HCT116 (cell line): ENCODE measurements around the gene CAPRIN2. TPM values are rescaled to one million over a fixed set of nuclear protein-coding genes. Genes with fewer than 3 reads are reported as not detected.

ENCODE experiments used
- ATAC-seq: fragments of 200-7000 bp; cut with Tn5 transposase; 2 replicates; pipeline ENCODE4 v1.9.1; 2020; ENCODE audit warnings: mild to moderate bottlenecking, moderate library complexity
- BruUV-seq: library from RNA; stranded (reverse); fragments of 400-500 nt; replicated peaks from 2 replicates; lab custom pipeline; 2021; lab: Mats Ljungman, UMichigan
- CTCF ChIA-PET: fragments of 300-600 bp; sonication (Branson Sonifier 250); formaldehyde crosslinking; loops from one replicate; lab custom pipeline; 2021; ENCODE audit warnings: antibody characterized with exemption; lab: Charles Lee
- POLR2A ChIA-PET: fragments of 300-600, 350-600 bp; sonication (Branson Sonifier 250); formaldehyde crosslinking; loops from one replicate; lab custom pipeline; 2021; ENCODE audit warnings: antibody characterized with exemption; lab: Charles Lee
- RAD21 ChIA-PET, 2 experiments: fragments of 300-600 bp; sonication (Branson Sonifier 250); formaldehyde crosslinking; loops; one replicate each; lab custom pipeline; 2023; ENCODE audit warnings: low total read pairs in 2 of 2; ENCODE audit not compliant: uncharacterized antibody in 2 of 2, unreplicated experiment in 2 of 2, low non-redundant PET in 1 of 2; lab: Charles Lee
- DNase-seq: peaks from one replicate; pipeline ENCODE4 v3.0.0-alpha.2; 2010; ENCODE audit warnings: low read depth, low spot score
- H2AFZ ChIP-seq: fragments of 200-600 bp; shearing (Covaris generic), sonication (generic); 2 replicates; pipeline ENCODE4 v1.6.1; 2017; ENCODE audit warnings: low read depth, mixed run types, mixed read lengths, antibody characterized with exemption, low read length; ENCODE audit not compliant: poor library complexity, severe bottlenecking
- H3K27ac ChIP-seq: 2 replicates; pipeline ENCODE4 v1.5.1; 2012; ENCODE audit warnings: low read depth, low read length
- H3K27me3 ChIP-seq: fragments of 200-600 bp; sonication (generic); 2 replicates; pipeline ENCODE4 v1.6.1; 2016; ENCODE audit warnings: mixed run types, low read length, mixed read lengths; ENCODE audit not compliant: insufficient read depth
- H3K36me3 ChIP-seq, 2 experiments: fragments of 200-500 bp in 1 of 2; fragments of 200-600 bp in 1 of 2; sonication (Bioruptor generic) in 1 of 2; sonication (generic) in 1 of 2; 2 replicates each; pipeline versions ENCODE4 v1.5.1 to v1.6.1; 2014 to 2016; ENCODE audit warnings: low read length in 2 of 2, inconsistent platforms in 1 of 2, mixed read lengths in 1 of 2, mixed run types in 1 of 2; ENCODE audit not compliant: insufficient read depth in 2 of 2, control insufficient read depth in 1 of 2
- H3K4me1 ChIP-seq, 2 experiments: fragments of 200-600 bp in 1 of 2; sonication (generic) in 1 of 2; 2 replicates each; pipeline versions ENCODE4 v1.5.1 to v1.6.1; 2012 to 2017; ENCODE audit warnings: low read length in 2 of 2, inconsistent platforms in 1 of 2, mild to moderate bottlenecking in 1 of 2, mixed read lengths in 1 of 2, mixed run types in 1 of 2, moderate library complexity in 1 of 2; ENCODE audit not compliant: insufficient read depth in 2 of 2, control insufficient read depth in 1 of 2
- H3K4me2 ChIP-seq: fragments of 200-600 bp; sonication (generic); 2 replicates; pipeline ENCODE4 v1.6.1; 2017; ENCODE audit warnings: mixed run types, low read length, mixed read lengths
- H3K4me3 ChIP-seq, 2 experiments: fragments of 200-600 bp in 1 of 2; sonication (generic) in 1 of 2; replicated peaks in 1 of 2; 2 replicates each; pipeline ENCODE4 v1.5.1; 2011 to 2016; ENCODE audit warnings: low read length in 2 of 2, control low read depth in 1 of 2, low read depth in 1 of 2, mild to moderate bottlenecking in 1 of 2, mixed read lengths in 1 of 2, mixed run types in 1 of 2
- H3K79me2 ChIP-seq: fragments of 200-600 bp; sonication (generic); 2 replicates; pipeline ENCODE4 v1.6.1; 2017; ENCODE audit warnings: mild to moderate bottlenecking, mixed run types, low read length, moderate library complexity, mixed read lengths; ENCODE audit not compliant: insufficient read depth
- H3K9ac ChIP-seq: fragments of 200-600 bp; sonication (generic); 2 replicates; pipeline ENCODE4 v1.6.1; 2016; ENCODE audit warnings: low read length, mixed read lengths
- H3K9me2 ChIP-seq: fragments of 200-600 bp; sonication (generic), shearing (Covaris generic); 2 replicates; pipeline ENCODE4 v1.6.1; 2017; ENCODE audit warnings: mixed run types, mild to moderate bottlenecking, moderate library complexity; ENCODE audit not compliant: insufficient read depth
- H3K9me3 ChIP-seq, 2 experiments: fragments of 200-500 bp in 1 of 2; fragments of 200-600 bp in 1 of 2; sonication (Bioruptor generic) in 1 of 2; sonication (generic) in 1 of 2; 2 replicates each; pipeline ENCODE4 v1.6.1; 2014 to 2017; ENCODE audit warnings: low read length in 2 of 2, mixed read lengths in 2 of 2, inconsistent platforms in 1 of 2, low read depth in 1 of 2, mild to moderate bottlenecking in 1 of 2, mixed run types in 1 of 2, moderate library complexity in 1 of 2; ENCODE audit not compliant: control insufficient read depth in 1 of 2, insufficient read depth in 1 of 2
- H4K20me1 ChIP-seq: fragments of 200-600 bp; sonication (generic), shearing (Covaris generic); 2 replicates; pipeline ENCODE4 v1.6.1; 2017; ENCODE audit warnings: mixed run types, mild to moderate bottlenecking, moderate library complexity; ENCODE audit not compliant: insufficient read depth
- RAD21 ChIP-seq: IDR thresholded peaks from 2 replicates; pipeline ENCODE4 v1.6.1; 2012; ENCODE audit warnings: low read depth, mild to moderate bottlenecking
- REST ChIP-seq: IDR thresholded peaks from 2 replicates; pipeline ENCODE4 v1.6.1; 2012; ENCODE audit warnings: low read depth
- TCF7L2 ChIP-seq: IDR thresholded peaks from 2 replicates; pipeline ENCODE4 v1.7.0; 2011; ENCODE audit warnings: borderline replicate concordance, inconsistent platforms; ENCODE audit not compliant: insufficient read depth, insufficient read length; ENCODE audit errors: extremely low read depth
- intact Hi-C: fragments of 100-400 bp; cut with micrococcal nuclease; formaldehyde crosslinking; loops from 2 replicates; pipeline ENCODE4 v1.10.0; 2022
- total RNA-seq: library from RNA; stranded (reverse); gene quantifications from one replicate; pipeline ENCODE4 v1.2.1, GENCODE V29; 2021; ENCODE audit not compliant: unreplicated experiment

Gene CAPRIN2
- total RNA-seq, 1 experiment from 2014 or later: 30.8 TPM

- no peak for TF ChIP-seq REST
Observed at GRCh38 chr12:30740274-30740673, 14.5 kb downstream of the CAPRIN2 start (continued).

- no peak for ATAC-seq
- BruUV-seq: no TSS peak
- no peaks in the 10 kb centered on the region for H3K9me3 ChIP-seq
- H3K9ac ChIP-seq: no peak overlapping the region
- RAD21 ChIA-PET: no interaction called here
- H2AFZ ChIP-seq: no peak overlapping the region
- TF ChIP-seq RAD21 (no peak), TCF7L2 (no peak)
- intact Hi-C loops: no loop called here
- CTCF ChIA-PET: no interaction called here
- no peaks in the 10 kb centered on the region for H3K27me3 ChIP-seq
- peaks cover 40% of the 10 kb centered on the region for H3K79me2 ChIP-seq
- no peaks in the 10 kb centered on the region for H4K20me1 ChIP-seq
- no peak for DNase-seq
- peaks cover 3 to 8% of the 10 kb centered on the region in 2 experiments; a peak in 3 of 4 replicates for H3K36me3 ChIP-seq
- POLR2A ChIA-PET: no interaction called here
- H3K4me2 ChIP-seq: no peak overlapping the region
- H3K4me3 ChIP-seq: no peak overlapping the region
- no peaks in the 10 kb centered on the region for H3K9me2 ChIP-seq
- H3K4me1 ChIP-seq: no peaks in the 10 kb centered on the region
- no peak overlapping the region for H3K27ac ChIP-seq
Observed at GRCh38 chr12:30739020-30739419, 15.7 kb downstream of the CAPRIN2 start.
